HG02588 (cell line): ENCODE results near the gene SDR42E2.
"Not testable (repeated sequence)": the region's sequence is repeated elsewhere in the genome, so short reads cannot be mapped to it uniquely, and the experiment has no call there.

Source experiments
- ATAC-seq: cut with Tn5 transposase; IDR thresholded peaks from one replicate; pipeline ENCODE4 v1.9.1; 2021; ENCODE audit warnings: mild to moderate bottlenecking, moderate library complexity; ENCODE audit not compliant: unreplicated experiment

Gene SDR42E2

GRCh38 chr16:22210285-22210684, 48.0 kb downstream of the SDR42E2 start:
- ATAC-seq, result no peak

DNA sequence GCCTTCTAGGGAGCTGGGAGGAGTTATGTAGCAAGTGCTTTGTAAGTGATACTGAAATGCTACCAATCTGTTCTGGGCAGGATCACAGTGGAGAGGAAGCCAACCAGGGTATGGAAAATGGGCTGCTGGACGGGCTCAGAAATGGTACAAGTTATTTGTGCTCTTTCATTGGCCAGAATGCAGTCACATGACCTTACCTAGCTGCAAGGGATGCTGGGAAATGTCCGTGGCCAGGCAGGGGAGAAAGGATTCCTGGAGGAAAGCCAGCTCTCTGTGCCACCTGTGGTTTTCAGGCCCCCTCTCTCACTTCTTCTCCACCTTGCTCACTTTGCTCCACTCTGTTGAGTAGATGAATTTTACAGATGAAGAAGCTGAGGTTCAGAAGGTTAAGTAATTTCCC, 48.5 kb downstream of the SDR42E2 start:
- no peak for ATAC-seq

DNA sequence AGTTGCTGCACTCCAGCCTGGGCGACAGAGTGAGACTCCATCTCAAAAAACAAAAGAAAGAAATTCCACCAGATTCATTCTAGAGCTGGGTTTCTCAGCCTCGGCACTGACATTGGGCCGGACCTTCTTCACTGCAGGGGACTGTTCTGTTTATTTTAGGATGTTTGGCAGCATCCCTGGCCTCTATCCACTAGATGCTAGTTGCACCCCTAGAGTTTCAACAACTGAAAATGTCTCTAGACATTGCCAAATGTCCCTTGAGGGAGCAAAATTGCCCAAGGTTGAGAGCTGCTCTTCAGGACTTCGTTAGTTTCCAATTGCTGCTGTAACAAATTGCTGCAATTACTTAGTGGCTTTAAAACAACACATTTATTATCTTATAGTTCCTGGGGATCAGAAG, 50.9 kb downstream of the SDR42E2 start:
- ATAC-seq, result no peak

- no peak for ATAC-seq
These were observed 51.5 kb downstream of the SDR42E2 start for GRCh38 chr16:22213801-22214200.

DNA sequence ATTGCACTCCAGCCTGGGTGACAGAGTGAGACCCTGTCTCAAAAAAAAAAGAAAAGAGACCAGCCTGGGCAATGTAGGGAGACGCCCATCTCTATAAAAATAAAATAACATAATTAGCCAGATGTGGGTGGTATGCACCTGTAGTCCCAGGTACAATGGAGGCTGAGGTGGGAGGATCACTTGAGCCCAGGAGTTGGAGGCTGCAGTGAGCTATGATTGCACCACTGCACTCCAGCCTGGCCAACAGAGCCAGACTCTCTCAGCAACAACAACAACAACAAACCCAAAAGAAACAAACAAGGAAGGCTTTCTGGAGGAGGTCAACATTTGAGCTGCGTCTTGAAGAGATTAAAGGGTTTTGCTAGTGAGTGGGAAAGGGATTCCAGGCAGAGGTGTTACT, 52.1 kb downstream of the SDR42E2 start:
- no peak for ATAC-seq

DNA sequence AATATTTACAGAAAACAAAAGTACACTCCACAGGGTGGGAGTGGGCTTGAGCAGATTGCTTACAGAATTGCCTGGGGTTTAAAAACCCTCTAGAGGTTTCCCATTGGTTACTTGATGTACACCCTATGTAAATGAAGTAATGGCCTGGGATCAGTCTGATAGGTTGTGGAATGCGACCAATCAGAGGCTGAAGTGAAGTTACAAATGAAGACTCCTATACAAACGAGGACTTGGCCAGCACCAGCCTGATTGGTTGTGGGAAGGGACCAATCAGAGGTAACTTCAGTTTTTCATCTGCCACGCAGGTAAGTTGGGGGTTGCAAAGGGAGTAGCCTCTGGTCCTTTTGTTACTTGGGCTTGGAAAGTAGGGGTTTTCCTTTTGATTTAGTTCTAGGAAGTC, 52.6 kb downstream of the SDR42E2 start:
- ATAC-seq, result no peak

GRCh38 chr16:22216191-22216831, 54.0 kb downstream of the SDR42E2 start:
- ATAC-seq, result no peak

DNA sequence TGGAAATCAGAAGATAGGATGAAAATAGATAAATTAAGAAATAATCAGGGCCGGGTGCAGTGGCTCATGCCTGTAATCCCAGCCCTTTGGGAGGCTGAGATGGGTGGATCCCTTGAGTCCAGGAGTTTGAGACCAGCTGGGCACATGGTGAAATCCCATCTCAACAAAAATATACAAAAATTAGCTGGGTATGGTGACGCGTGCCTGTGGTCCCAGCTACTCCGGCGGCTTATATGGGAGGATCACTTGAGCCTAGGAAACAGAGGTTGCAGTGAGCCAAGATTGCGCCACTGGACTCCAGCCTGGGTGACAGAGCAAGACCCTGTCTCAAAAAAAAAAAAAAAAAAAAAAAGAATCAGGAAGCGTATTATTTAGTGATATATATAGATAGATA, 54.5 kb downstream of the SDR42E2 start:
- not testable (repeated sequence) for ATAC-seq

GRCh38 chr16:22217890-22218730, 55.8 kb downstream of the SDR42E2 start:
- ATAC-seq, result peak; percentile 70

GRCh38 chr16:22219389-22220068, 57.2 kb downstream of the SDR42E2 start:
- ATAC-seq, result no peak

GRCh38 chr16:22220069-22220440, 57.7 kb downstream of the SDR42E2 start:
- ATAC-seq, result no peak

DNA sequence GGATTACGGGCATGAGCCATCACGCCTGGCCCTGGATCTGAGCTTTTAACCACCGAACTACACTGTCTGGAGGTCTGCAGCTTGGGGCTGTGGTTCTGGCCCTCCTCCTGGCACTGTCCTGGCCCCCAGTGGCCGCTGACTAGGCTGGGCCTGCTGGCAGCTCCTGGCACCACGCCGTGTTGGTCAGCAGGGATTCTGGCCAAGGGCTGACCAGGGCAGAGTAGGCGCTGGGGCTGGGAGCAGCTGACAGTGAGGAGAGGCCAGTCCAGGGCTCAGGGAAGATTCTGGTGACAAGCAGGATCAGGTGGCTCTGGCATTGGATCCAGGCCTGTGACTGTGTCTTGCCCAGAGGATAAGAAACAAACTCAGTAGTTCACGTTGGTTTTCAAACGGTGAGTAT, 58.4 kb downstream of the SDR42E2 start:
- ATAC-seq, result no peak

- ATAC-seq, result no peak
These were observed 59.7 kb downstream of the SDR42E2 start for GRCh38 chr16:22222006-22222405.

DNA sequence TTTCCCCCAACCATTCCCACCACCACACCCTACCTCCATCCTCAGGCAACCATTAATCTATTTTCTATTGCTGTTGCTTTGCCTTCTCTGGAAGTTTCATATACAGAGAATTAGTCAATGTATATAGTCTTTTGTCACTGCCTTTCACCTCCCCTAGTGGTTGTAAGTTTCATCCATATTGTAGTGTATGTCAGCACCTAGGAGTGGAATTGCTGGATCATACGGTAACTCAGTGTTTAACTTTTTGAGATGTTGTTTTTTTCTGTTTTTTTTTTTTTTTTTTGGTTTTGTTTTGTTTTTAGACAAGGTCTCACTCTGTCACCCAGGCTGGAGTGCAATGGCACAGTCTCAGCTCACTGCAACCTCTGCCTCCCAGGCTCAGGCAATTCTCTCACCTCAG, 60.7 kb downstream of the SDR42E2 start:
- ATAC-seq, result no peak

DNA sequence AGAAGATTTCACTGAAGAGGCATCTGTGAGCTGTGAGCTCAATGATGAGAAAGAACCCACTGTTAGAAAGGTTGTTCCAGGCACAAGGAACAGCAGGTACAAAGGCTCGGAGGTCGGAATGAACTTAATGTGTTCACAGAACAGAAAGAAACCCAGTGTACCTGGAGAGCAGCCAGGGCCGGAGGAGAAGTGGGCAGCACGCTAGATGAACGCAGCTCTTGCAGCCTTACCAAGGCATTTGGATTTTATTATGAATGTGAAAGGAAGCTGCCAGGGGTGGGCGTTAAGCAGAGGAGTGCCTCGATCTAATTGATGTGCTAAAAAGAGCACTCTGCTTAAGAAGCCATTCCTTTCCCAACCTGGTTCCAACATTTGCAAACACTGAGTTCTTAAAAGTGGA, 62.8 kb downstream of the SDR42E2 start:
- no peak for ATAC-seq

GRCh38 chr16:22229889-22230288, 67.6 kb downstream of the SDR42E2 start:
- ATAC-seq, result no peak

GRCh38 chr16:22232277-22233036, 70.2 kb downstream of the SDR42E2 start:
- no peak for ATAC-seq

DNA sequence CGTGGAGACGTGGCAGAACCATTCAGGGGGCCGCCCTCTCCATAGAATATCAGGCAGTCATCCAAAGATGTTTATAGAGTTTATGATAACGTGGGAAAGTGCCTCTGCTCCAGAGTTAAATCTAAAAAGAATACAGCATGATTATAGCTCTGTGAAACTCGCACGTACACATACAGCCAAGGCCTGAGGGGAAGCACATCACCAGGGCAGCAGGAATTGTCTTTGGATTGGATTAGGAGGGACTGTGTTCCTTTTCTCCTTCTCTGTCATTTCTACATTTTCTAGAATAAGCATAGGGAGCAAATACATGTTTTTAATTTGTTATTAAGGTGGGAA, 70.7 kb downstream of the SDR42E2 start:
- no peak for ATAC-seq

GRCh38 chr16:22235839-22236745, 73.8 kb downstream of the SDR42E2 start:
- ATAC-seq, result no peak

DNA sequence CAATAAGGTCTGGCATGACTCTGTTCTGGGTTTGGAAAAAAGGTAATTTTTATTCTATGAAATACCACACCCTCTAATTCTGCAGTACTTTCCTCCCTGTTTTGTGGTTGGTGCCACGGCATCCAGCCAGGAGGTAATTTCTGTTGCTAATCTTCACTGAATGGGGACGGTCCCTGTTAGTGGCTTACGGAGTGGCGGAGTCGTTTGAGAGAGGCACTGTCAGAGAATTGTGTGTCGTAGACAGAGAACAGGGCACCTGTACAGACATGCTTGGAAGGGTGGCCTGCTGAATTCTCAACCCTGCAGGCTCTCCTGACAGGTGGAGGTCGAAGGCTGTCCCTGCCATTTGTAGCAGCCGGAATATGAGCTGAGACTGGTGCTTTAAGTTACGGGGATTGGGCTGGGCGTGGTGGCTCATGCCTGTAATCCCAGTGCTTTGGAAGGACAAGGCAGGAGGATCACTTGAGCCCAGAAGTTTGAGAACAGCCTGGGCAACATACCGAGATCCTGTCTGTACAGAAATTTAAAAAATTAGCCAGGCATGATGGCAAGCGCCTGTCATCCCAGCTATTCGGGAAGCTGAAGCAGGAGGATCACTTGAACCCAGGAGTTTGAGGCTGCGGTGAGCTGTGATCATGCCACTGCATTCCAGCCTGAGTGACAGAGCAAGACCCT, 77.0 kb downstream of the SDR42E2 start:
- ATAC-seq, result no peak
